Stimulated activated naive CD8-positive, alpha-beta T cell treated with anti-CD3 and anti-CD28 coated beads, Interleukin-15, Interleukin-2, amounts not matched to agents 100 ng/mL and 50 ng/mL, for 24 hours (primary cell): ENCODE measurements around the gene LRTM1.

Experiments
- H3K27ac Mint-ChIP-seq: one replicate; pipeline ENCODE4 v1.8.0; 2021; ENCODE audit warnings: mild to moderate bottlenecking, mixed read lengths
- H3K27me3 Mint-ChIP-seq: one replicate; pipeline ENCODE4 v1.8.0; 2021; ENCODE audit warnings: mixed read lengths
- H3K36me3 Mint-ChIP-seq: one replicate; pipeline ENCODE4 v1.8.0; 2021; ENCODE audit warnings: low read depth, mixed read lengths
- H3K4me1 Mint-ChIP-seq: one replicate; pipeline ENCODE4 v1.8.0; 2021; ENCODE audit warnings: low read depth, mixed read lengths
- H3K4me3 Mint-ChIP-seq: one replicate; pipeline ENCODE4 v1.8.0; 2021; ENCODE audit warnings: mild to moderate bottlenecking, mixed read lengths
- H3K9me3 Mint-ChIP-seq: one replicate; pipeline ENCODE4 v1.8.0; 2021; ENCODE audit warnings: mixed read lengths

LRTM1 gene

DNA sequence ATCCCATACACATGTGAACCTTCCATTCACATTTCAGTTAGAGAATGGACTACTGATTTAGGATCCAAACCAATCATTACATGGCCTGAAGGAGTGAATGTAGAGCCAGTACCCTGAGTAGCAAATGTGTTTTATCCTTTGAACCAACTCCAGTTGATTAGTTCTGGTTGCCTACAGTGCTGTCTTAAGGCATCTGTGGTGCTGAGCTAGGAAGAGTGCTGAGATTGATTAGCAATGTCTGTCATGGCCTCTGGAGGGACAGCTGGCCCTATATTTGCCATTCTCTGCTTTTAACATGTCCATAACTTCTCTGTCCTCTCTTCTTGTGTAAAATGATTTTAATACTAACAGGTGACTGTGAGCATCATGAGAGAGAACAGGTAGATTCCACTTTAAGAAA lies 11.1 kb downstream of the LRTM1 start:
- H3K4me1 Mint-ChIP-seq: no peaks in the 10 kb centered on the region
- H3K27ac Mint-ChIP-seq: no peak overlapping the region

GRCh38 chr3:54915976-54916375 lies 11.9 kb downstream of the LRTM1 start:
- Mint-ChIP-seq H3K4me1 (no peaks in the 10 kb centered on the region), H3K9me3 (peaks cover 8% of the 10 kb centered on the region), H3K27ac (no peak overlapping the region), H3K36me3 (no peaks in the 10 kb centered on the region), H3K4me3 (no peak overlapping the region), H3K27me3 (no peaks in the 10 kb centered on the region)

More for the DNA sequence above, 11.1 kb downstream of the LRTM1 start:
- Mint-ChIP-seq H3K36me3 (no peaks in the 10 kb centered on the region), H3K4me3 (no peak overlapping the region), H3K27me3 (no peaks in the 10 kb centered on the region), H3K9me3 (peaks cover 5% of the 10 kb centered on the region)

DNA sequence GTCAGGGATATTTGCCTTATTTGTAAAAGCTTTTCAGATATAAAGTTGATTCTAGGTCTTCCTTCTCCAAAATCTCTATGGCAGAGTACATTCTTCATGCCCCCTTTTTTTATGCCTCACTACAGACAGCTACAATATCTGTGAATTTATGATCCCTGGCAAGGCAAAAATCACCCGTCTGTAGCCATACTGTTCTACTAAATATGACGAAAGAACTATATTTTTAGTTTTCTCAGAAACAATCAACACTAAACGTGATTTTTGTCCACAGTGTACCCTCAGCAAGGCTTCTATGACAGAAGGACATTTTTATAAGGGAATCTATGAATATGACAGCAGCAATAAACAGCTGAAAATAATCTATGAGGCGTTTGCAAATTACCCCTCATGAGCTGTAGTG lies 12.7 kb downstream of the LRTM1 start:
- Mint-ChIP-seq H3K9me3 (peaks cover 8% of the 10 kb centered on the region), H3K27me3 (no peaks in the 10 kb centered on the region), H3K4me1 (no peaks in the 10 kb centered on the region), H3K27ac (no peak overlapping the region), H3K4me3 (no peak overlapping the region), H3K36me3 (no peaks in the 10 kb centered on the region)

GRCh38 chr3:54914180-54914579 lies 13.7 kb downstream of the LRTM1 start:
- no peaks in the 10 kb centered on the region for H3K4me1 Mint-ChIP-seq
- no peak overlapping the region for H3K4me3 Mint-ChIP-seq
- peaks cover 8% of the 10 kb centered on the region for H3K9me3 Mint-ChIP-seq
- no peaks in the 10 kb centered on the region for H3K27me3 Mint-ChIP-seq
- H3K36me3 Mint-ChIP-seq: no peaks in the 10 kb centered on the region
- no peak overlapping the region for H3K27ac Mint-ChIP-seq

DNA sequence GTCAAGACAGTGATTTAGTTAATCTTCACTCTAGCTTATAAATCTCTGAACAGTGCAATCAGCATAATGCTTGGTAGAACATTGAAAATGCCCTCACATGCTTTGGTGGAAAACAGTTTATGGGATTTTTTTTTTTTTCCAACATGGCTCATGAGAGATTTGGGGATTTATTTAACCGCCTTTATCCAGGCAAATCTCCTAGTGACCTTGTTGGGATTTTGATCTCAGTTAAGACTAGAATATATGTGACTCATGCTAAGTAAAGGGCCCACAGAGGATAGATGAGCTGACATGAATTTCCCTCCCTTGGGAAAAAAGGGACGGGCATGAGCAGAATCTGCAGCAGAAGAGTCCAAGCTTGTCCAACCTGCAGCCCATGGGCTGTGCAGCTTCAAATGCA lies 18.7 kb downstream of the LRTM1 start:
- Mint-ChIP-seq H3K27me3 (no peaks in the 10 kb centered on the region), H3K4me1 (no peaks in the 10 kb centered on the region), H3K27ac (no peak overlapping the region), H3K4me3 (no peak overlapping the region), H3K9me3 (peaks cover 8% of the 10 kb centered on the region), H3K36me3 (no peaks in the 10 kb centered on the region)

- no peak overlapping the region for H3K4me3 Mint-ChIP-seq
- H3K27ac Mint-ChIP-seq: no peak overlapping the region
- no peaks in the 10 kb centered on the region for H3K36me3 Mint-ChIP-seq
- H3K27me3 Mint-ChIP-seq: no peaks in the 10 kb centered on the region
- no peaks in the 10 kb centered on the region for H3K4me1 Mint-ChIP-seq
- H3K9me3 Mint-ChIP-seq: peaks cover 3% of the 10 kb centered on the region
Measured at GRCh38 chr3:54906763-54907162, 21.1 kb downstream of the LRTM1 start.

- Mint-ChIP-seq H3K4me1 (no peaks in the 10 kb centered on the region), H3K9me3 (no peaks in the 10 kb centered on the region), H3K4me3 (no peak overlapping the region), H3K27ac (no peak overlapping the region), H3K27me3 (no peaks in the 10 kb centered on the region), H3K36me3 (no peaks in the 10 kb centered on the region)
Measured at GRCh38 chr3:54905920-54906319, 21.9 kb downstream of the LRTM1 start.

- Mint-ChIP-seq H3K9me3 (peaks cover 4% of the 10 kb centered on the region), H3K27me3 (no peaks in the 10 kb centered on the region), H3K4me3 (no peak overlapping the region), H3K36me3 (no peaks in the 10 kb centered on the region), H3K4me1 (no peaks in the 10 kb centered on the region), H3K27ac (no peak overlapping the region)
Measured at GRCh38 chr3:54905261-54905888, 22.5 kb downstream of the LRTM1 start.

DNA sequence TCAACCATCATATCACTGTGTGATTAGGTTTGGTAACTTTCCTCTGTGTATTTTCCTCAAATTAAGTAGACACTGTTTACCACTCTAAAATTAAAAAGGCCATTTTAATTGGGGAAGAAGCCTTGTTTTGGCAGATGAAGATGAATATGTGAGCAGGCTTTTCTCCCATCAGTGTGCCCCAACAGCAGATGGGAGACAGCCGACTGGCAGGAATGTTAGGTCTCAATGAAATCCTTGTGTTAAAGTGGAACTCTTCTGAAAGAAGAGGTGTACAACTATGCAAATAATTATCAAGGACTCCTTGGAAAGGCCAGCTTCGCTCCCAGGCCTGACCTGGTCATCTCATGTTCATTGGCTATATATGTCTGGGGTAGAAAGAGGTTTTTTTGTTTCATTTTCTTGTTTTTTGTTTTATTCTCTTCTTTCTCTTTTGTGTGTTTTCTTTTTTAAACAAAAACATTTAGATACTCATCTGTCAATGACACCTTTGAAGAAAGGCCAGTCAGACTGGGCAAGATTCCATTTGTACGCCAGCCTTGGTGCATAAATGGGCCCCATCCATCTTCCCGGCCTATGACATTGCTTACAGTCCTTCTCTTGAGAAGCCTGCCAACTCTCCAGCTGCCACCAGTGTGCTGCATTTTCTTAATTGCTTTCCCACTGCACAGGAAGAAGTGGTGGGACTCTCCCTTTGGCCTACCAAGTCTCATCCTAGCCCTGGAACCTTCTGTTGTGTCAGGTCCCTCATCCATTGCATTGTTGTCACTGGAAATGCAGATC lies 25.8 kb downstream of the LRTM1 start:
- no peaks in the 10 kb centered on the region for H3K27me3 Mint-ChIP-seq
- no peak overlapping the region for H3K4me3 Mint-ChIP-seq
- H3K4me1 Mint-ChIP-seq: no peaks in the 10 kb centered on the region
- peaks cover 5% of the 10 kb centered on the region for H3K9me3 Mint-ChIP-seq
- no peak overlapping the region for H3K27ac Mint-ChIP-seq
- no peaks in the 10 kb centered on the region for H3K36me3 Mint-ChIP-seq

DNA sequence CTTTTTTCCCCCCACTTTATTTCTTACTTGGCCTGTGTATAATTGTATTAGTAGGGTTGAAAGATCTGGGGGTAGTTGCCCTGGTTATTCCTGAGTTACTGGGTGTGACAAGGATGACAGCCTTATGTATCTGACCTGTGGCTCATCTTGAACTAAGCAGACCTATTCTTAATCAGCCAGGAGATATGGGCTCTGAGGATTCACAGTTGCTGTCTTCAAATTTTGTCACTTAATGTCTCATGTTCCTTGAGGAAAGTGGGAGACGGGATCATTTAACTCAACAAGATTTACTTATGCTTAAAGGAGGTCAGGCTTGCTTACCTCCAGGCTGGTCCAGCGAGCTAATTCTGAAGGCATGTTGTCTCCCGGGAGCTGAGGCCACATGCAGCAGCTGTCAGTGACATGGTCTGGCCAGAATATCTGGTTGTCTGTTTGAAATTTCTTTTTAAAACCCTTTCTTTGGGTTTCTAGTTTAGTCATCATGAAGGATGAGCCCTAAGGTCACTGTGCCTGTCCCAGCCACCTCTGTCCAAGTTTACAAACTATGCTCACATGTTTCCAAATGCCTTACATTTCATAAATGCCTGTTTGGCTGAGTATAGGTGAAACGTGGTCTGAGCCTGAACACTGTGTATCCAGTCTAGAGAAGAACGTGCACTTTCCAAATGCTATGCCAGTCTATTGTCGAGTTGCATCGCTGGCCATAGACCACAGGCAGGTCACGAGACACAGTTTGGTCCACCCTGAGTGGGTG lies 26.8 kb downstream of the LRTM1 start:
- H3K4me3 Mint-ChIP-seq: no peak overlapping the region
- H3K9me3 Mint-ChIP-seq: peaks cover 5% of the 10 kb centered on the region
- no peaks in the 10 kb centered on the region for H3K27me3 Mint-ChIP-seq
- H3K36me3 Mint-ChIP-seq: no peaks in the 10 kb centered on the region
- no peaks in the 10 kb centered on the region for H3K4me1 Mint-ChIP-seq
- no peak overlapping the region for H3K27ac Mint-ChIP-seq

DNA sequence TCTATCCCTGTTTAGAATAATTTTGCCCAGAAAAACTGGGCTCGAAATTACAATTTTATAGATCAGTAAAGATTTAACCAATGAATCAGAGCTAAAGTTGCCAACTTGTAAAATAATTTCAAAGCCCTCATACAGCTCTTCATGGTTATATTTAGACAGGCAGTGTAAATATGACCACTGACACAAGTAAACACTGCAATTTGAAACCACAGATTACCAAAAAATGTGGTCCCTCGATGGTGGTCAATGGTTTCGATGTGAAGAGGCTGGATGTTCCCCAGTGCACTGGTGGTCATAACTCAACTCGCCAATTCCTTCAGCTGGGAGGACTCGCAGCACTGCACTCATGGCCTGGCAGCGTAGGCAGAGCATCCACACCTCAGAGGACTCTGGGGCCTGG lies 28.6 kb downstream of the LRTM1 start:
- Mint-ChIP-seq H3K4me1 (no peaks in the 10 kb centered on the region), H3K27ac (no peak overlapping the region), H3K4me3 (no peak overlapping the region), H3K36me3 (no peaks in the 10 kb centered on the region), H3K9me3 (peaks cover 5% of the 10 kb centered on the region), H3K27me3 (no peaks in the 10 kb centered on the region)

- H3K36me3 Mint-ChIP-seq: no peaks in the 10 kb centered on the region
Measured at GRCh38 chr3:54897028-54897711, 30.7 kb downstream of the LRTM1 start.

GRCh38 chr3:54895613-54896012 lies 32.2 kb downstream of the LRTM1 start:
- Mint-ChIP-seq H3K4me3 (no peak overlapping the region), H3K9me3 (peaks cover 3% of the 10 kb centered on the region), H3K27me3 (no peaks in the 10 kb centered on the region), H3K4me1 (no peaks in the 10 kb centered on the region), H3K36me3 (no peaks in the 10 kb centered on the region), H3K27ac (no peak overlapping the region)

More at GRCh38 chr3:54897028-54897711, 30.7 kb downstream of the LRTM1 start:
- Mint-ChIP-seq H3K27ac (no peak overlapping the region), H3K4me1 (no peaks in the 10 kb centered on the region), H3K9me3 (peaks cover 5% of the 10 kb centered on the region), H3K4me3 (no peak overlapping the region), H3K27me3 (no peaks in the 10 kb centered on the region)

DNA sequence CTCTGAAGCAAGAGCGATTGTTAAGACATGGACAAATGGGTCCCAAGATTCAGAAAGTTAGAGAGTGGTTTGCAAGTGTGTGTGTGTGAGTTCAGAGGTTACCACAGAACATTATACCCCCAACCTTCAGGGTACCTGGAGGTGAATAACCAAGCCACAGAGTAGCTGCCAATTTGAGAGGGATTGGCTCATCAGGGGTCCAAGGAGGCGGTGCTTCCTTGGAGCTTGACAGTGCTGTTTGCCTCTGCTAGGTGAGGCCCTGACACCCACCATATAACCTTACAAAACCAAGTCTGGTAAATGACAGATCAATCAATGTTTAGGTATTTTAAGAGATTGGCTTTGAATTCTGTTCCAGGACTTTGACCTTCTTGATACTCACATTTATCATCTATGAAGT lies 35.7 kb downstream of the LRTM1 start:
- Mint-ChIP-seq H3K27me3 (no peaks in the 10 kb centered on the region), H3K4me1 (no peaks in the 10 kb centered on the region), H3K36me3 (no peaks in the 10 kb centered on the region), H3K4me3 (no peak overlapping the region), H3K27ac (no peak overlapping the region), H3K9me3 (no peaks in the 10 kb centered on the region)

DNA sequence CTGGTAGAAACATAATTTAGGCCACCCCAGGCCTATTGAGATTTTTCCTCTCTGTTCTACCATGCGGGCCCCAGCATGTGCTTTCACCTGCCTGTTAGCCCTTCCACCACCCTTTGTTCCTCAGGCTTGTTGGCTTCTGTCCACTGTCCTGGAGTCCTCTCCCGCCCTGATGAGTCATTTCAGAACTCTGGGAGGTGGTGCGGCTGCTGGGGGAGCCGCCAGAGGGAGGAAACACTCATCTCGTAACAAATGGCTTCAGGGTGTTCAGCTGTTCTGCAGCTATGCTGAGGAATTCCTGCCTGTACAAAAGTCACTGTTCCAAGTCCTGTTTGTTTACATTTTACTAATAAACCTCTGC lies 36.3 kb downstream of the LRTM1 start:
- Mint-ChIP-seq H3K27ac (no peak overlapping the region), H3K4me1 (no peaks in the 10 kb centered on the region), H3K9me3 (no peaks in the 10 kb centered on the region), H3K36me3 (no peaks in the 10 kb centered on the region), H3K4me3 (no peak overlapping the region), H3K27me3 (no peaks in the 10 kb centered on the region)
